HPDE6-E6E7 (cell line): ENCODE results near the gene HYAL3.
A peak's percentile ranks its signal among the peaks of the same experiment; 100 is the strongest.
"Not testable (repeated sequence)": the region's sequence is repeated elsewhere in the genome, so short reads cannot be mapped to it uniquely, and the experiment has no call there.

Source experiments
- DNase-seq: peaks from one replicate; pipeline ENCODE4 v3.0.0; 2011; ENCODE audit warnings: missing footprints; ENCODE audit errors: extremely low spot score

HYAL3 gene

GRCh38 chr3:50258029-50258680 is 41.0 kb downstream of the HYAL3 start:
- DNase-seq, result no peak

GRCh38 chr3:50256978-50257890 is 42.0 kb downstream of the HYAL3 start:
- DNase-seq, result no peak

GRCh38 chr3:50255251-50255615 is 44.0 kb downstream of the HYAL3 start:
- no peak for DNase-seq

- DNase-seq, result no peak
These were observed 44.5 kb downstream of the HYAL3 start for GRCh38 chr3:50254577-50255250.

- peak; percentile 46 for DNase-seq
These were observed 48.0 kb downstream of the HYAL3 start for GRCh38 chr3:50251220-50251619.

GRCh38 chr3:50250514-50250913 is 48.7 kb downstream of the HYAL3 start:
- no peak for DNase-seq

GRCh38 chr3:50249457-50249856 is 49.7 kb downstream of the HYAL3 start:
- no peak for DNase-seq

GRCh38 chr3:50248387-50248786 is 50.8 kb downstream of the HYAL3 start:
- DNase-seq, result no peak

- DNase-seq, result no peak
These were observed 52.7 kb downstream of the HYAL3 start for GRCh38 chr3:50246517-50246954.

GRCh38 chr3:50245831-50246516 is 53.2 kb downstream of the HYAL3 start:
- no peak for DNase-seq

GRCh38 chr3:50245251-50245745 is 53.9 kb downstream of the HYAL3 start:
- DNase-seq, result no peak

- not testable (repeated sequence) for DNase-seq
These were observed 54.4 kb downstream of the HYAL3 start for GRCh38 chr3:50244813-50245212.

GRCh38 chr3:50243543-50243895 is 55.7 kb downstream of the HYAL3 start:
- no peak for DNase-seq

- no peak for DNase-seq
These were observed 56.2 kb downstream of the HYAL3 start for GRCh38 chr3:50242851-50243542.
